PFSK-1 (cell line): Measurements from ENCODE around the gene PNMA5.
A peak's percentile ranks its signal among the peaks of the same experiment; 100 is the strongest.

Source experiments
- FOXP2 ChIP-seq: optimal IDR thresholded peaks from 2 replicates; pipeline ENCODE3; 2011; ENCODE audit warnings: borderline replicate concordance, control low read depth, inconsistent platforms; ENCODE audit not compliant: insufficient read depth; ENCODE audit errors: extremely low read length, extremely low read depth
- POLR2AphosphoS5 ChIP-seq: IDR thresholded peaks from 2 replicates; pipeline ENCODE4 v1.6.1; 2012; ENCODE audit warnings: low read depth, mild to moderate bottlenecking, control low read depth, low read length, moderate library complexity
- SIN3A ChIP-seq: IDR thresholded peaks from 2 replicates; pipeline ENCODE4 v1.6.1; 2012; ENCODE audit warnings: mild to moderate bottlenecking, low read length, moderate library complexity, borderline replicate concordance; ENCODE audit not compliant: insufficient read depth
- TAF1 ChIP-seq: IDR thresholded peaks from 2 replicates; pipeline ENCODE4 v1.6.1; 2012; ENCODE audit warnings: low read length, control low read depth, borderline replicate concordance; ENCODE audit not compliant: insufficient read depth
- TF ChIP-seq, protein P1 (sequence below), 2 experiments: IDR thresholded peaks; 2 replicates each; pipeline versions ENCODE4 v1.6.1 to v1.8.0; 2011 to 2012; ENCODE audit warnings: low read depth in 2 of 2, low read length in 2 of 2, control low read depth in 1 of 2, inconsistent platforms in 1 of 2, mild to moderate bottlenecking in 1 of 2, moderate library complexity in 1 of 2; ENCODE audit not compliant: insufficient read depth in 1 of 2

The PNMA5 gene

GRCh38 chrX:152942077-152942442, 51.9 kb downstream of the PNMA5 start:
- TF ChIP-seq TAF1 = no peak
- TF ChIP-seq, protein P1, sequence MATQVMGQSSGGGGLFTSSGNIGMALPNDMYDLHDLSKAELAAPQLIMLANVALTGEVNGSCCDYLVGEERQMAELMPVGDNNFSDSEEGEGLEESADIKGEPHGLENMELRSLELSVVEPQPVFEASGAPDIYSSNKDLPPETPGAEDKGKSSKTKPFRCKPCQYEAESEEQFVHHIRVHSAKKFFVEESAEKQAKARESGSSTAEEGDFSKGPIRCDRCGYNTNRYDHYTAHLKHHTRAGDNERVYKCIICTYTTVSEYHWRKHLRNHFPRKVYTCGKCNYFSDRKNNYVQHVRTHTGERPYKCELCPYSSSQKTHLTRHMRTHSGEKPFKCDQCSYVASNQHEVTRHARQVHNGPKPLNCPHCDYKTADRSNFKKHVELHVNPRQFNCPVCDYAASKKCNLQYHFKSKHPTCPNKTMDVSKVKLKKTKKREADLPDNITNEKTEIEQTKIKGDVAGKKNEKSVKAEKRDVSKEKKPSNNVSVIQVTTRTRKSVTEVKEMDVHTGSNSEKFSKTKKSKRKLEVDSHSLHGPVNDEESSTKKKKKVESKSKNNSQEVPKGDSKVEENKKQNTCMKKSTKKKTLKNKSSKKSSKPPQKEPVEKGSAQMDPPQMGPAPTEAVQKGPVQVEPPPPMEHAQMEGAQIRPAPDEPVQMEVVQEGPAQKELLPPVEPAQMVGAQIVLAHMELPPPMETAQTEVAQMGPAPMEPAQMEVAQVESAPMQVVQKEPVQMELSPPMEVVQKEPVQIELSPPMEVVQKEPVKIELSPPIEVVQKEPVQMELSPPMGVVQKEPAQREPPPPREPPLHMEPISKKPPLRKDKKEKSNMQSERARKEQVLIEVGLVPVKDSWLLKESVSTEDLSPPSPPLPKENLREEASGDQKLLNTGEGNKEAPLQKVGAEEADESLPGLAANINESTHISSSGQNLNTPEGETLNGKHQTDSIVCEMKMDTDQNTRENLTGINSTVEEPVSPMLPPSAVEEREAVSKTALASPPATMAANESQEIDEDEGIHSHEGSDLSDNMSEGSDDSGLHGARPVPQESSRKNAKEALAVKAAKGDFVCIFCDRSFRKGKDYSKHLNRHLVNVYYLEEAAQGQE (IDR thresholded peaks at IDR 0.05; ENCODE audit: insufficient read depth in 1 of 2, low read depth in 2 of 2, low read length in 2 of 2) = no peak
- no peak for TF ChIP-seq POLR2AphosphoS5
- no peak for TF ChIP-seq SIN3A
- TF ChIP-seq FOXP2 = no peak

DNA sequence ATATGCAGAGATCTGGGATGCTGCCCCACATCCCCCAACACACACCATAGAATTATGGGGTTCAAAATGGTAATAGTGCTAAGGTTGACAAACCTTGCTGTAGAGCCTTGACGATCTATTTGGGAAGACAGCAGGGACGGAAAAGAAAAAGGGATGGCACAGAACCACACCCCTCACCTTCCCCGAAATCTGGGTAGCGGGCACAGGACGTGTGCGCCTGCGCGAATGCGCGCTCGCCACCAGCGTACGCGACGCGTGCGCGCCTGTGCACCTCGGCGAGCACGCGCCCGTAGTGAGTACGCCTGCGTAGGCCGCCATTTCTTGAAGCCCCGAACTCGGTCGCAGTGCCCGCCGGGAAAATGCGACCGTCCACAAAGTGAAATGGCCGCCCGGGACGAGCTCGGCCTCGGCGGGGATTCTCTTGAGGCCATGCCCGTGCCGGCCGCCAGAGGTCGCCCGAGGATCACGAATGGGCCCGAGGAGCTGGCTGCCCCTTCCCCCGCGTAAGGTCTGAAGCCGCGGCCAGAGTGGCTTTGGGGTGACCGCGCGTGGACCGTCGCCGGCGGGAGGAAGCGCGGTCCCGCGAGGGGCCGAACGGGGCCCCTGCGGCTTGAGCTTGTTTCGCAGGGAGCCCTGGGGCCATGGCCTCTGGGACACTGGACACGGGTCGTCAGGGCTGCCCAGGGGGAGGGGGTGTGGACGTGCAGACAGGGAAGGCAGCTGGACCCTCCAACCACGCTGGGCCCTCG, 52.4 kb downstream of the PNMA5 start:
- TF ChIP-seq TAF1 (no peak), POLR2AphosphoS5 (peak; percentile 70)
